Gastrocnemius medialis (tissue), 4 donors: ENCODE results near the gene HNRNPD. TPM values are rescaled to one million over a fixed set of nuclear protein-coding genes. Genes with fewer than 3 reads are reported as not detected.
"Not testable (repeated sequence)": the region's sequence is repeated elsewhere in the genome, so short reads cannot be mapped to it uniquely, and the experiment has no call there.

ENCODE experiments used
- ATAC-seq, 2 donors: fragments of 150-250 bp; one replicate each; pipeline ENCODE4 v1.9.1; 2016
- DNase-seq, 2 donors: peaks; one replicate each; pipeline ENCODE4 v3.0.0-alpha.2; 2019
- H3K27ac ChIP-seq, 4 donors: fragments of 200-600 bp; sonication (generic); 1 replicate in 1 of 4; 2 replicates in 3 of 4; pipeline ENCODE4 v1.5.1; 2016 to 2018; ENCODE audit warnings: mild to moderate bottlenecking in 2 of 4, moderate library complexity in 1 of 4
- H3K27me3 ChIP-seq, 3 donors: fragments of 200-600 bp; sonication (generic) in 2 of 3; 1 replicate in 1 of 3; 2 replicates in 2 of 3; pipeline versions ENCODE4 v1.5.1 to v1.6.0; 2016 to 2019; ENCODE audit warnings: mild to moderate bottlenecking in 1 of 3, moderate library complexity in 1 of 3
- H3K36me3 ChIP-seq, 2 donors: fragments of 200-600 bp; sonication (generic) in 1 of 2; one replicate each; pipeline ENCODE4 v1.5.1; 2017 to 2018
- H3K4me1 ChIP-seq, 2 donors: fragments of 200-600 bp; sonication (generic) in 1 of 2; one replicate each; pipeline ENCODE4 v1.5.1; 2016 to 2017; ENCODE audit warnings: mild to moderate bottlenecking in 2 of 2
- H3K4me3 ChIP-seq, 4 donors: fragments of 200-600 bp; sonication (generic) in 3 of 4; 1 replicate in 1 of 4; 2 replicates in 3 of 4; pipeline ENCODE4 v1.5.1; 2016 to 2019; ENCODE audit warnings: mild to moderate bottlenecking in 2 of 4
- H3K9me3 ChIP-seq, 3 donors: fragments of 200-600 bp; sonication (generic) in 2 of 3; 1 replicate in 1 of 3; 2 replicates in 2 of 3; pipeline ENCODE4 v1.5.1; 2016 to 2019
- POLR2A ChIP-seq, 2 donors: fragments of 450-650 bp; IDR thresholded peaks; one replicate each; pipeline ENCODE4 v1.6.1; 2017; ENCODE audit warnings: antibody characterized with exemption in 2 of 2, mild to moderate bottlenecking in 2 of 2, moderate library complexity in 2 of 2
- in situ Hi-C, 4 donors: fragments of 200-750 bp; cut with MboI; loops; one replicate each; pipeline versions ENCODE4 v1.15.0 to v1.8.0; 2017; ENCODE audit warnings: low sequenced_read_pairs in 4 of 4
- intact Hi-C: fragments of 100-400 bp; cut with DNase I; formaldehyde crosslinking; loops from one replicate; pipeline ENCODE4 v1.15.1; 2023; ENCODE audit warnings: low total_unique reads
- total RNA-seq, 4 donors: library from RNA; depleted of rRNA; stranded (reverse); fragments of >200 nt; gene quantifications; one replicate each; pipeline versions ENCODE4 v1.1.0 to v1.2.3, GENCODE V29; 2016
- TF ChIP-seq, protein P1 (sequence below), 5 experiments: fragments of 450-650 bp in 3 of 5; fragments of 200-600 bp in 2 of 5; sonication (generic) in 2 of 5; IDR thresholded peaks in 4 of 5; conservative IDR thresholded peaks in 1 of 5; 1 replicate in 4 of 5; 2 replicates in 1 of 5; pipeline ENCODE4 v1.5.1; 2016 to 2019; ENCODE audit warnings: antibody characterized with exemption in 5 of 5, mild to moderate bottlenecking in 3 of 5, moderate library complexity in 3 of 5

HNRNPD gene
- total RNA-seq, 4 donors from 2014 or later = 26.9 to 46.0 (median 37.4) TPM

DNA sequence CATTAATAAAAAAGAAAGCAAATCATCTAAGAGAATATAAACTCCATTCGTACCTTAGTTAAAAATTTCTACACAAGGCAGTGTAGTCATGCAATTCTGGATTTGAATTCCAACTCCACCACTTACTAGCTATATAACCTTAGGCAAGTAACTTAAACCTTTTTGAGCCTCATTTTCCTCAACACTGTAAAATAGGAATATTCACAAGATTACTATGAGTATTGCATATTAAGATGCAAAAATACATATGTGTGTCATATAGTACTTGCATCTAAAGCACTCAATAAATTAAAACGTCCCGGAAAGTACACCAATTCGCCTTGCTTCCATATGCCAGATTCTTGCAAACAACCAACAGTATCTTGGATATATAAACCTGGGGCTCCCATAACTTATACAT, 42.0 kb downstream of the HNRNPD start:
- ATAC-seq (no peak), DNase-seq (no peak)
- intact Hi-C loops (no loop called here), in situ Hi-C loops (no loop called here)
- Histone ChIP-seq H3K27me3 (no peaks in the 10 kb centered on the region), H3K4me1 (no peaks in the 10 kb centered on the region), H3K9me3 (no peaks in the 10 kb centered on the region), H3K4me3 (no peak overlapping the region), H3K27ac (no peak overlapping the region), H3K36me3 (no peaks in the 10 kb centered on the region)
- TF ChIP-seq, protein P1, sequence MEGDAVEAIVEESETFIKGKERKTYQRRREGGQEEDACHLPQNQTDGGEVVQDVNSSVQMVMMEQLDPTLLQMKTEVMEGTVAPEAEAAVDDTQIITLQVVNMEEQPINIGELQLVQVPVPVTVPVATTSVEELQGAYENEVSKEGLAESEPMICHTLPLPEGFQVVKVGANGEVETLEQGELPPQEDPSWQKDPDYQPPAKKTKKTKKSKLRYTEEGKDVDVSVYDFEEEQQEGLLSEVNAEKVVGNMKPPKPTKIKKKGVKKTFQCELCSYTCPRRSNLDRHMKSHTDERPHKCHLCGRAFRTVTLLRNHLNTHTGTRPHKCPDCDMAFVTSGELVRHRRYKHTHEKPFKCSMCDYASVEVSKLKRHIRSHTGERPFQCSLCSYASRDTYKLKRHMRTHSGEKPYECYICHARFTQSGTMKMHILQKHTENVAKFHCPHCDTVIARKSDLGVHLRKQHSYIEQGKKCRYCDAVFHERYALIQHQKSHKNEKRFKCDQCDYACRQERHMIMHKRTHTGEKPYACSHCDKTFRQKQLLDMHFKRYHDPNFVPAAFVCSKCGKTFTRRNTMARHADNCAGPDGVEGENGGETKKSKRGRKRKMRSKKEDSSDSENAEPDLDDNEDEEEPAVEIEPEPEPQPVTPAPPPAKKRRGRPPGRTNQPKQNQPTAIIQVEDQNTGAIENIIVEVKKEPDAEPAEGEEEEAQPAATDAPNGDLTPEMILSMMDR (IDR thresholded peaks at IDR 0.05 in 4 of 5, conservative IDR thresholded peaks at IDR 0.05 in 1 of 5) = no peak
- TF ChIP-seq POLR2A (IDR thresholded peaks at IDR 0.05) = no peak

DNA sequence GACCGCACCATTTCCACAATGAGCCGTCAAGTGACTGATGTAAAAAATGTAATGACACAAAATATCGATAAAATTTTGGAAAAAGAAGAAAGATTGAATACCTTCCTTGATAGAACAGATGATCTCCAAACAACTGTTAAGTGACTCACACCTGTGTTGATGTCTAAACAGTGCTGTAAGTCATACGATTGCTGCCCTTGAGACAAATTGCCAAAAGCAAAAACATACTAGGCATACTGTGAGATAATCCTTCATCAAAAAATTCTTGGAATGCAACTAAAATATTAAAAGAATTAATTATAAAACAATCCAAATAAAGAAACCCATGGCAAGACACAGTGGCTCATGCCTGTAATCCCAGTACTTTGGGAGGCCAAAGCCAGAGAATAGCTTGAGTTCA, 53.4 kb downstream of the HNRNPD start:
- no peak for DNase-seq
- H3K4me3 ChIP-seq = no peak overlapping the region
- no peaks in the 10 kb centered on the region for H3K9me3 ChIP-seq
- no peak overlapping the region for H3K27ac ChIP-seq
- no peaks in the 10 kb centered on the region for H3K36me3 ChIP-seq
- no peak for ATAC-seq
- H3K4me1 ChIP-seq = no peaks in the 10 kb centered on the region
- no peaks in the 10 kb centered on the region for H3K27me3 ChIP-seq
- intact Hi-C loops (no loop called here), in situ Hi-C loops (no loop called here)
- TF ChIP-seq POLR2A (IDR thresholded peaks at IDR 0.05) = no peak
- TF ChIP-seq, protein P1 (IDR thresholded peaks at IDR 0.05 in 4 of 5, conservative IDR thresholded peaks at IDR 0.05 in 1 of 5) = no peak

DNA sequence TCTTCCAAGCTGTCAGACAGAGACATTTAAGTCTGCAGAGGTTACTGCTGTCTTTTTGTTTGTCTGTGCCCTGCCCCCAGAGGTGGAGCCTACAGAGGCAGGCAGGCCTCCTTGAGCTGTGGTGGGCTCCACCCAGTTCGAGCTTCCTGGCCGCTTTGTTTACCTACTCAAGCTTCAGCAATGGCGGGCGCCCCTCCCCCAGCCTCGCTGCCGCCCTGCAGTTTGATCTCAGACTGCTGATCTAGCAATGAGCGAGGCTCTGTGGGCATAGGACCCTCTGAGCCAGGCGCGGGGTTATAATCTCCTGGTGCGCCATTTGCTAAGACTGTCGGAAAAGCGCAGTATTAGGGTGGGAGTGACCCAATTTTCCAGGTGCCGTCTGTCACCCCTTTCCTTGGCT, 70.7 kb downstream of the HNRNPD start:
- H3K4me1 ChIP-seq, DNase-seq, H3K27me3 ChIP-seq, H3K9me3 ChIP-seq, in situ Hi-C loops, H3K27ac ChIP-seq, H3K36me3 ChIP-seq, ATAC-seq, intact Hi-C loops, H3K4me3 ChIP-seq: not testable (repeated sequence)

Other genes with a start within 250 kb of the HNRNPD start
- gene HNRNPDL, start 56.5 kb upstream of the HNRNPD start, total RNA-seq = 100 to 1,000 TPM; 151 to 275 (median 226) TPM
- gene ENOPH1, start 56.6 kb upstream of the HNRNPD start, total RNA-seq = 10 to 100 TPM in 3 of 4 donors, 1 to 10 TPM in 1; 7.1 to 15.9 (median 14.8) TPM
- 10 to 100 TPM in 1 of 4 donors, 1 to 10 TPM in 3; 5.5 to 13.5 (median 7.8) TPM for gene TMEM150C, start 188.0 kb upstream of the HNRNPD start, total RNA-seq